Right ventricle myocardium superior (tissue), 1 donor: Measurements from ENCODE around the gene TOMM6. TPM values are rescaled to one million over a fixed set of nuclear protein-coding genes. Genes with fewer than 3 reads are reported as not detected.

Experiments
- total RNA-seq: library from RNA; stranded (reverse); fragmentation: NEBNext Ultra II Directional; extraction: Animal tissue kit (Norgen Biotek cat#: 25700); gene quantifications from one replicate; pipeline ENCODE4 v1.2.1, GENCODE V29; 2021
- donor health status: DM: no; HTN: yes; CAD: no; lungs with severe emphysema.

The TOMM6 gene
- total RNA-seq, 1 donor from 2014 or later: 218 TPM

Other genes with a start within 250 kb of the TOMM6 start
- 14.4 TPM for gene FOXP4, start 241.3 kb upstream of the TOMM6 start, total RNA-seq
- 1.1 TPM for gene MDFI, start 149.2 kb upstream of the TOMM6 start, total RNA-seq
- 40.7 TPM for gene TFEB, start 52.1 kb upstream of the TOMM6 start, total RNA-seq
- not detected for gene PGC, start 40.3 kb upstream of the TOMM6 start, total RNA-seq
- 4.8 TPM for gene FRS3, start 7.8 kb upstream of the TOMM6 start, total RNA-seq
- gene PRICKLE4, start 6.9 kb upstream of the TOMM6 start, total RNA-seq: 4.0 TPM
- gene USP49, start 107.7 kb downstream of the TOMM6 start, total RNA-seq: 1.2 TPM
- 19.8 TPM for gene MED20, start 133.4 kb downstream of the TOMM6 start, total RNA-seq
- gene BYSL, start 133.8 kb downstream of the TOMM6 start, total RNA-seq: 9.0 TPM
- 42.3 TPM for gene CCND3, start 154.1 kb downstream of the TOMM6 start, total RNA-seq